GM18858 (cell line): Measurements from ENCODE around the gene ARHGEF40.

Source experiments
- ATAC-seq: cut with Tn5 transposase; IDR thresholded peaks from one replicate; pipeline ENCODE4 v1.9.1; 2021; ENCODE audit not compliant: unreplicated experiment

The ARHGEF40 gene

GRCh38 chr14:21058903-21059302 is 11.2 kb upstream of the ARHGEF40 start:
- no peak for ATAC-seq

GRCh38 chr14:21059842-21060613 is 10.1 kb upstream of the ARHGEF40 start:
- no peak for ATAC-seq

GRCh38 chr14:21060614-21061346 is 9.3 kb upstream of the ARHGEF40 start:
- no peak for ATAC-seq

GRCh38 chr14:21061347-21061668 is 8.8 kb upstream of the ARHGEF40 start:
- ATAC-seq: no peak

- no peak for ATAC-seq
Observed at GRCh38 chr14:21063479-21063878, 6.6 kb upstream of the ARHGEF40 start.

GRCh38 chr14:21066882-21067502 is 3.1 kb upstream of the ARHGEF40 start:
- no peak for ATAC-seq

GRCh38 chr14:21068521-21069387 is 1.4 kb upstream of the ARHGEF40 start:
- no peak for ATAC-seq

- no peak for ATAC-seq
Observed at GRCh38 chr14:21069388-21070082, 569 bp upstream of the ARHGEF40 start.

- peak; percentile 2 for ATAC-seq
Observed at GRCh38 chr14:21070610-21071224, 613 bp downstream of the ARHGEF40 start.

GRCh38 chr14:21071225-21072030 is 1.3 kb downstream of the ARHGEF40 start:
- peak; percentile 62 for ATAC-seq

- no peak for ATAC-seq
Observed at GRCh38 chr14:21072031-21072473, 1.9 kb downstream of the ARHGEF40 start.

- ATAC-seq: no peak
Observed at GRCh38 chr14:21072781-21073339, 2.8 kb downstream of the ARHGEF40 start.

GRCh38 chr14:21073921-21074320 is 3.8 kb downstream of the ARHGEF40 start:
- no peak for ATAC-seq

GRCh38 chr14:21074398-21075272 is 4.5 kb downstream of the ARHGEF40 start:
- no peak for ATAC-seq

GRCh38 chr14:21075719-21076437 is 5.8 kb downstream of the ARHGEF40 start:
- no peak for ATAC-seq

GRCh38 chr14:21077672-21078071 is 7.6 kb downstream of the ARHGEF40 start:
- ATAC-seq: no peak

- no peak for ATAC-seq
Observed at GRCh38 chr14:21078287-21078686, 8.2 kb downstream of the ARHGEF40 start.
